Prostate gland (tissue), 2 donors: ENCODE data around the gene HMGB2.

Experiments used
- POLR2A ChIP-seq: fragments of 450-650 bp; IDR thresholded peaks from one replicate; pipeline ENCODE4 v1.6.1; 2016; ENCODE audit warnings: antibody characterized with exemption, mild to moderate bottlenecking
- TF ChIP-seq, protein P1 (sequence below), 4 experiments: fragments of 200-600 bp in 2 of 4; fragments of 450-650 bp in 2 of 4; sonication (generic) in 2 of 4; IDR thresholded peaks; 1 replicate in 3 of 4; 2 replicates in 1 of 4; pipeline ENCODE4 v1.5.1; 2016 to 2019; ENCODE audit warnings: antibody characterized with exemption in 4 of 4, mild to moderate bottlenecking in 2 of 4, moderate library complexity in 2 of 4

DNA sequence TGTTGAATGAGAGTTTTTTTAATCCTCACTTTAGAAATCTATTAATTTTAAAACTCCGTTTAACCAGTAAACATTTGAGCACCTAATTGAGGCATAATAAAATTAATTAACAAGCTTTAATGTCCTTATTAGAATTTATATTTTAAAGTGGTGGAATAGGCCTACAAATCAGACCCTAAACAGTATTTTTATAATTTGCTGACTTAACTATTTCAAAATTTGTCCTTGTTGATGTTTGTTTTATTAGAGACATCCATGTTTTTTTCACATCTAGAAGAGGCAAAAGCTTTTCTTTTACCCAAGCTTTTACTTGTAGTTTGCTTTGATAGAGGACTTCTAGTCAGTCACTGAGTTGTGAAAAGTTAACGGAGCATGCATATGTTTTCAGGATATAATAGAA lies 40.4 kb upstream of the HMGB2 start:
- TF ChIP-seq, protein P1, sequence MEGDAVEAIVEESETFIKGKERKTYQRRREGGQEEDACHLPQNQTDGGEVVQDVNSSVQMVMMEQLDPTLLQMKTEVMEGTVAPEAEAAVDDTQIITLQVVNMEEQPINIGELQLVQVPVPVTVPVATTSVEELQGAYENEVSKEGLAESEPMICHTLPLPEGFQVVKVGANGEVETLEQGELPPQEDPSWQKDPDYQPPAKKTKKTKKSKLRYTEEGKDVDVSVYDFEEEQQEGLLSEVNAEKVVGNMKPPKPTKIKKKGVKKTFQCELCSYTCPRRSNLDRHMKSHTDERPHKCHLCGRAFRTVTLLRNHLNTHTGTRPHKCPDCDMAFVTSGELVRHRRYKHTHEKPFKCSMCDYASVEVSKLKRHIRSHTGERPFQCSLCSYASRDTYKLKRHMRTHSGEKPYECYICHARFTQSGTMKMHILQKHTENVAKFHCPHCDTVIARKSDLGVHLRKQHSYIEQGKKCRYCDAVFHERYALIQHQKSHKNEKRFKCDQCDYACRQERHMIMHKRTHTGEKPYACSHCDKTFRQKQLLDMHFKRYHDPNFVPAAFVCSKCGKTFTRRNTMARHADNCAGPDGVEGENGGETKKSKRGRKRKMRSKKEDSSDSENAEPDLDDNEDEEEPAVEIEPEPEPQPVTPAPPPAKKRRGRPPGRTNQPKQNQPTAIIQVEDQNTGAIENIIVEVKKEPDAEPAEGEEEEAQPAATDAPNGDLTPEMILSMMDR (IDR thresholded peaks at IDR 0.05), result no peak
- TF ChIP-seq POLR2A, result no peak
